B cell (primary cell): ENCODE data around the gene FOXI3. TPM values are rescaled to one million over a fixed set of nuclear protein-coding genes. Genes with fewer than 3 reads are reported as not detected.

ENCODE experiments used
- ATAC-seq: fragments of 200-7000 bp; cut with Tn5 transposase; one replicate; pipeline ENCODE4 v1.10.0; 2021; ENCODE audit warnings: low read depth, mild to moderate bottlenecking, moderate number of reproducible peaks, moderate library complexity
- CTCF ChIA-PET: fragments of 350-600 bp; sonication (Branson Sonifier 250); formaldehyde crosslinking; loops from one replicate; lab custom pipeline; 2021; ENCODE audit warnings: antibody characterized with exemption, inconsistent platforms; lab: Charles Lee
- POLR2A ChIA-PET: fragments of 350-600 bp; sonication (Branson Sonifier 250); formaldehyde crosslinking; loops from one replicate; lab custom pipeline; 2021; ENCODE audit warnings: antibody characterized with exemption; lab: Charles Lee
- DNase-seq: peaks from one replicate; pipeline ENCODE4 v3.0.0; 2013
- H2AFZ ChIP-seq: 2 replicates; pipeline ENCODE4 v1.6.1; 2012; ENCODE audit warnings: mild to moderate bottlenecking, low read depth, low read length; ENCODE audit not compliant: insufficient read depth, poor library complexity, severe bottlenecking
- H3K27ac ChIP-seq, 2 donors: 1 replicate in 1 of 2; 2 replicates in 1 of 2; pipeline ENCODE4 v1.5.1; 2012 to 2013; ENCODE audit warnings: low read length in 2 of 2, mild to moderate bottlenecking in 2 of 2, moderate library complexity in 1 of 2
- H3K27me3 ChIP-seq, 4 experiments: fragments of 200-600 bp in 1 of 4; sonication (generic) in 1 of 4; replicated peaks in 1 of 4; 1 replicate in 2 of 4; 2 replicates in 2 of 4; pipeline versions ENCODE4 v1.6.1 to v1.7.0; 2013 to 2016; ENCODE audit warnings: low read length in 3 of 4, mild to moderate bottlenecking in 2 of 4, mixed read lengths in 1 of 4, moderate library complexity in 1 of 4; ENCODE audit not compliant: insufficient read depth in 4 of 4, control insufficient read depth in 3 of 4; ENCODE audit errors: control extremely low read depth in 1 of 4
- H3K36me3 ChIP-seq, 2 experiments: replicated peaks in 1 of 2; 1 replicate in 1 of 2; 2 replicates in 1 of 2; pipeline versions ENCODE4 v1.6.1 to v1.7.1; 2013; ENCODE audit warnings: low read length in 1 of 2; ENCODE audit not compliant: insufficient read depth in 2 of 2, control insufficient read depth in 1 of 2; ENCODE audit errors: control extremely low read depth in 1 of 2, extremely low read depth in 1 of 2
- H3K4me1 ChIP-seq, 2 donors: fragments of 200-600 bp in 1 of 2; sonication (generic) in 1 of 2; 1 replicate in 1 of 2; 2 replicates in 1 of 2; pipeline versions ENCODE4 v1.5.1 to v1.6.1; 2013 to 2017; ENCODE audit warnings: low read length in 2 of 2; ENCODE audit not compliant: control insufficient read depth in 2 of 2, insufficient read depth in 2 of 2
- H3K4me2 ChIP-seq: replicated peaks from 2 replicates; pipeline ENCODE3; 2012; ENCODE audit warnings: mild to moderate bottlenecking, low read depth, low read length; ENCODE audit not compliant: poor library complexity, severe bottlenecking
- H3K4me3 ChIP-seq, 5 experiments: fragments of 200-600 bp in 1 of 5; sonication (generic) in 1 of 5; 1 replicate in 3 of 5; 2 replicates in 2 of 5; pipeline versions ENCODE4 v1.5.1 to v1.7.0; 2011 to 2016; ENCODE audit warnings: low read length in 4 of 5, mild to moderate bottlenecking in 4 of 5, low read depth in 2 of 5, control low read depth in 1 of 5, moderate library complexity in 1 of 5; ENCODE audit not compliant: insufficient read depth in 1 of 5; ENCODE audit errors: control extremely low read depth in 1 of 5, extremely low read depth in 1 of 5
- H3K79me2 ChIP-seq: fragments of 200-600 bp; sonication (generic); one replicate; pipeline ENCODE4 v1.6.0; 2016; ENCODE audit warnings: low read length; ENCODE audit not compliant: control insufficient read depth, insufficient read depth
- H3K9ac ChIP-seq: fragments of 200-600 bp; sonication (generic); 2 replicates; pipeline ENCODE4 v1.6.1; 2017; ENCODE audit warnings: mild to moderate bottlenecking, low read length, moderate library complexity
- H3K9me3 ChIP-seq, 3 donors: one replicate each; pipeline versions ENCODE4 v1.6.1 to v1.7.1; 2013; ENCODE audit warnings: low read length in 2 of 3; ENCODE audit not compliant: control insufficient read depth in 2 of 3, insufficient read depth in 1 of 3; ENCODE audit errors: control extremely low read depth in 1 of 3
- H4K20me1 ChIP-seq: 2 replicates; pipeline ENCODE4 v1.6.0; 2012; ENCODE audit warnings: mild to moderate bottlenecking, low read length; ENCODE audit not compliant: insufficient read depth, control insufficient read depth, poor library complexity, severe bottlenecking
- H3K27ac Mint-ChIP-seq: one replicate; pipeline ENCODE4 v1.8.0; 2021; ENCODE audit warnings: mixed read lengths
- H3K27me3 Mint-ChIP-seq: one replicate; pipeline ENCODE4 v1.8.0; 2021; ENCODE audit warnings: mixed read lengths
- H3K4me1 Mint-ChIP-seq: one replicate; pipeline ENCODE4 v1.8.0; 2021; ENCODE audit warnings: mixed read lengths
- H3K4me3 Mint-ChIP-seq: one replicate; pipeline ENCODE4 v1.8.0; 2021; ENCODE audit warnings: mixed read lengths
- H3K9me3 Mint-ChIP-seq: one replicate; pipeline ENCODE4 v1.8.0; 2022; ENCODE audit warnings: mixed read lengths; ENCODE audit not compliant: insufficient read depth
- EZH2 ChIP-seq: IDR thresholded peaks from 2 replicates; pipeline ENCODE4 v1.6.1; 2012; ENCODE audit warnings: borderline replicate concordance, low read depth, mild to moderate bottlenecking, moderate library complexity, low read length; ENCODE audit not compliant: insufficient read depth, poor library complexity, severe bottlenecking
- WGBS: methylation state at CpG from one replicate; pipeline ENCODE4 v1.1.5; 2013; ENCODE audit warnings: missing lambda C conversion rate; ENCODE audit not compliant: insufficient coverage; 5-methylcytosine and 5-hydroxymethylcytosine counted together
- intact Hi-C: fragments of 100-400 bp; cut with micrococcal nuclease; formaldehyde crosslinking; loops from one replicate; pipeline ENCODE4 v1.10.0; 2022
- polyA plus RNA-seq: library from polyadenylated mRNA; depleted of rRNA; stranded (reverse); fragments of >200 nt; gene quantifications from 2 replicates; pipeline ENCODE4 v1.2.3, GENCODE V29; 2012
- total RNA-seq, 2 donors: library from RNA; stranded (reverse); fragments of 120-200 nt in 1 of 2; gene quantifications; 1 replicate in 1 of 2; 2 replicates in 1 of 2; pipeline versions ENCODE4 v1.2.3 to v1.2.4, GENCODE V29; 2013 to 2022
- TF ChIP-seq, protein P1 (sequence below): fragments of 200-600 bp; IDR thresholded peaks from one replicate; pipeline ENCODE4 v1.8.0; 2022; ENCODE audit warnings: antibody characterized with exemption, mild to moderate bottlenecking

The FOXI3 gene
- total and polyA plus RNA-seq, 2 donors (not counting 1 experiment from before 2014, with no cell fraction given), result not detected

DNA sequence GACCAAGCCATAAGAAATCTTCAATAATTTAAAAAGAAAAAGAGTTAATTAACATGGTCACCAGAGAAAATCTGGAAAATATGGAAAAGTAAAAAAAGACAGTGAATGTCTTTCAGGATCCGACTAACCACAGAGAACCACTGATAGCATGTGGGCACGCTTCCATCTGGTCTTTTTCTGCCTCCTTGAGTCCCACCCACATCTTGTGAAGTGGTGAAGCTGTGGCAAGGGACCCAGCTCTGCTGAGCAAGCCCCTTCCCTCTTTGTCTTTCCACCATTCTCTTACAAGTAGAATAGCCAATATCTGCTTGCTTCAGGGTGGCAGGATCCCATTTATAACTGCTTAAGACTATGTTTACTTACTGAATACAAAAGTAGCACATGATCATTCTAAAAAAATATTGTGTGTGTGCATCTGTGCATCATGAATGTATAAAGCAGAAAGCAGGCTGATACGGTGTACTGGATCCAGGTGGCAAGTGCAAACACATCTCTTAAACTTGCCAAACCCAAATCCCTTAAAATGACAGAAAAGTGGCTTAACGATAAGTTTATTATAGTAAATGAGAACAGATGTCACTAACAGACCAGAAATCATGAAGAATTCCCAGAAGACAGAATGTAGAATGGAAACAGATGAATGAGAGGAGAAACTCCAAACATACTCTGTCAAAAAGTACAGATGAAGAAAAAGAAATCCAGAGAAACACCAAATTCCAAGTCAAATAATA is 52.3 kb downstream of the FOXI3 start:
- WGBS, result no CpG with 5 or more reads among the region's 4 CpGs
- H4K20me1 ChIP-seq, result no peaks in the 10 kb centered on the region

DNA sequence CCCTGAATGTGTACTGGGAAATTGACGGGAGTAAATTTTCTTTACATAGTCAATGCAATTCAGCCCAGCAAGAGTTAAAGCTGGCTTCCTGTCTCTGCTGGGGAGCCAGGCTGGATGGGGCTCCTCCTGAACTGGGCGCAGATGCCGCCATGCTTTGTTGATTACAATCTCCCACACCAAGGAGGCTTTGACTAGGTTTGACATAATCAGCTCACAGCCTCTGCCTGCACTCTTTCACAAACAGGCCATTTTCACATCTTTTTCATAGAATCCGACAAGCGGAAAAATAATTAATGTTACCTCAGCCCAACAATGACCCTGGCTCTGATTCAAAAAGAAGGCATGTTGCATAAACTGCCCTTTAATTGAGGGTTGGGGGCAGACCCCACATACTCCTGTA is 54.3 kb downstream of the FOXI3 start:
- intact Hi-C loops, result no loop called here
- Histone ChIP-seq H3K27ac (no peak overlapping the region), H3K4me2 (no peak overlapping the region), H3K27me3 (peaks cover 0 to 6% (median 2%) of the 10 kb centered on the region in 4 experiments), H3K9me3 (no peaks in the 10 kb centered on the region), H3K4me3 (no peak overlapping the region), H3K36me3 (no peaks in the 10 kb centered on the region), H3K4me1 (no peaks in the 10 kb centered on the region), H4K20me1 (no peaks in the 10 kb centered on the region), H3K79me2 (no peaks in the 10 kb centered on the region), H2AFZ (no peak overlapping the region), H3K9ac (no peak overlapping the region)
- DNase-seq (no peak), ATAC-seq (no peak)
- ChIA-PET CTCF (no interaction called here), POLR2A (no interaction called here)
- Mint-ChIP-seq H3K27ac (no peak overlapping the region), H3K9me3 (no peaks in the 10 kb centered on the region), H3K4me3 (no peak overlapping the region), H3K4me1 (no peaks in the 10 kb centered on the region), H3K27me3 (peaks cover 29% of the 10 kb centered on the region)
- TF ChIP-seq EZH2, result no peak
- TF ChIP-seq, protein P1, sequence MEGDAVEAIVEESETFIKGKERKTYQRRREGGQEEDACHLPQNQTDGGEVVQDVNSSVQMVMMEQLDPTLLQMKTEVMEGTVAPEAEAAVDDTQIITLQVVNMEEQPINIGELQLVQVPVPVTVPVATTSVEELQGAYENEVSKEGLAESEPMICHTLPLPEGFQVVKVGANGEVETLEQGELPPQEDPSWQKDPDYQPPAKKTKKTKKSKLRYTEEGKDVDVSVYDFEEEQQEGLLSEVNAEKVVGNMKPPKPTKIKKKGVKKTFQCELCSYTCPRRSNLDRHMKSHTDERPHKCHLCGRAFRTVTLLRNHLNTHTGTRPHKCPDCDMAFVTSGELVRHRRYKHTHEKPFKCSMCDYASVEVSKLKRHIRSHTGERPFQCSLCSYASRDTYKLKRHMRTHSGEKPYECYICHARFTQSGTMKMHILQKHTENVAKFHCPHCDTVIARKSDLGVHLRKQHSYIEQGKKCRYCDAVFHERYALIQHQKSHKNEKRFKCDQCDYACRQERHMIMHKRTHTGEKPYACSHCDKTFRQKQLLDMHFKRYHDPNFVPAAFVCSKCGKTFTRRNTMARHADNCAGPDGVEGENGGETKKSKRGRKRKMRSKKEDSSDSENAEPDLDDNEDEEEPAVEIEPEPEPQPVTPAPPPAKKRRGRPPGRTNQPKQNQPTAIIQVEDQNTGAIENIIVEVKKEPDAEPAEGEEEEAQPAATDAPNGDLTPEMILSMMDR, result no peak
- WGBS, result 71% methylated on average over 4 of the region's 5 CpGs

More for the DNA sequence above, 52.3 kb downstream of the FOXI3 start:
- Mint-ChIP-seq H3K4me1 (no peaks in the 10 kb centered on the region), H3K27ac (no peak overlapping the region), H3K9me3 (no peaks in the 10 kb centered on the region), H3K27me3 (peaks cover 26% of the 10 kb centered on the region), H3K4me3 (no peak overlapping the region)
- Histone ChIP-seq H3K79me2 (no peaks in the 10 kb centered on the region), H2AFZ (no peak overlapping the region), H3K9ac (no peak overlapping the region), H3K4me2 (no peak overlapping the region), H3K4me3 (no peak overlapping the region), H3K4me1 (no peaks in the 10 kb centered on the region), H3K27ac (no peak overlapping the region), H3K9me3 (no peaks in the 10 kb centered on the region), H3K36me3 (no peaks in the 10 kb centered on the region), H3K27me3 (peaks cover 0 to 6% (median 2%) of the 10 kb centered on the region in 4 experiments)
- intact Hi-C loops, result no loop called here
- TF ChIP-seq, protein P1, result no peak
- TF ChIP-seq EZH2, result no peak
- ATAC-seq (no peak), DNase-seq (no peak)
- ChIA-PET CTCF (no interaction called here), POLR2A (no interaction called here)
